HEK293T (cell line): ENCODE measurements around the gene KRT14.

Source experiments
- BHLHE40 ChIP-seq: fragments of 450-650 bp; IDR thresholded peaks from 2 replicates; pipeline ENCODE4 v1.6.1; 2016; ENCODE audit warnings: mild to moderate bottlenecking, moderate library complexity, borderline replicate concordance
- ELF4 ChIP-seq: fragments of 450-650 bp; IDR thresholded peaks from 2 replicates; pipeline ENCODE4 v1.6.1; 2017; ENCODE audit warnings: antibody characterized with exemption
- HDGF ChIP-seq: fragments of 450-650 bp; IDR thresholded peaks from 2 replicates; pipeline ENCODE4 v1.6.1; 2017; ENCODE audit warnings: antibody characterized with exemption, borderline replicate concordance

- TF ChIP-seq HDGF (no peak), ELF4 (no peak), BHLHE40 (no peak)
These were observed 28.8 kb upstream of the KRT14 start for GRCh38 chr17:41615454-41615853.
